ENCODE results near the gene ALPI.

ALPI gene

GRCh38 chr2:232501794-232502390 is 45.9 kb downstream of the ALPI start:
- DNase-seq (ENCODE audit: low spot score): no peak

- DNase-seq (ENCODE audit: low spot score): no peak
These were observed 46.6 kb downstream of the ALPI start for GRCh38 chr2:232502511-232502910.

- DNase-seq (ENCODE audit: low spot score): peak; percentile 82
These were observed 47.2 kb downstream of the ALPI start for GRCh38 chr2:232502911-232503808.

DNA sequence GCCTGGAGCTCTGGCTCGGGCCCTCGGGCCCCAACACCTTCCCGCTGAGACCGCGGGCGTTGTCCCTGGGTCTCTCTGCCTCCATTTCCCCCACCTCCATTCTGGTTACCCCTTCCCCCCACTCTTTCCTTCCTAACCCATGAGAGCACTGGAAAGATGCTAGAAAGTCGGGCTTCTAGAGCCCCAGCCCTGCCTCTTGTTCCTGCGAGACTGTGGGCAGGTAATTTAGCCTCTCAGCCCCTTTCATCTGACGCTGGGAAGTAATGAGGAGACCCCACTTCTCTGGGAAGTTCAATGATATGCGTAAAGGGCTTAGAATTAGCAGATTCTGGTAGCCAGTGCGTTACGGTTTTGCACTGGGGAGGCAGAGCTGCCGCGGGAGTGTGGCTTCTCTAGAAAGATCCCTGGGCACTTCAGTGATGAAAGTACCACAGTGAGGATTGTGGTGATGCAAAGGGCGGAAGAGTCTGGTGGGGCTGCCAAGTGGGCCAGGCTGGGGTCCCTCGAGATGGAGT is 47.9 kb downstream of the ALPI start:
- DNase-seq (ENCODE audit: low spot score): no peak

- DNase-seq (ENCODE audit: low spot score): no peak
These were observed 48.5 kb downstream of the ALPI start for GRCh38 chr2:232504438-232504837.

DNA sequence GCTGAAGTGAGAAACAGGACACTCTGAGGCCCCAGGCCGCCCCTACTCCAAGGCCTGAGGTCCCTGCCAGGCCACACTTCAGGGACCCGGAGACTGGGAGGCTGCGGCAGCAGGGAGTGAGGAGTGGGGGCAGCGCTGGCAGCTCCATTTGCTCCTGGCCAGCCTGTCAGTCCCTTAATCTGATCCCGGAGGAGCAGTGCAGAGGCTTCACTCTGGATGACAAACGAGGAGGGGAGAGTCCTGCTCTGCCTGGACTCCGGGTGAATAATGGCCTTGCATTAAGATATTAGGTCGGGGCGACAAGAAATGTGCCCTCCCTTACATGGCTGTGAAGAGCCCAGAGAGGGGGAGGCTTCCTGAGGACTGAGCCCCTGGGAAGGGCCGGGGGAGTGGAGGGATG is 49.9 kb downstream of the ALPI start:
- no peak for DNase-seq (ENCODE audit: low spot score)

DNA sequence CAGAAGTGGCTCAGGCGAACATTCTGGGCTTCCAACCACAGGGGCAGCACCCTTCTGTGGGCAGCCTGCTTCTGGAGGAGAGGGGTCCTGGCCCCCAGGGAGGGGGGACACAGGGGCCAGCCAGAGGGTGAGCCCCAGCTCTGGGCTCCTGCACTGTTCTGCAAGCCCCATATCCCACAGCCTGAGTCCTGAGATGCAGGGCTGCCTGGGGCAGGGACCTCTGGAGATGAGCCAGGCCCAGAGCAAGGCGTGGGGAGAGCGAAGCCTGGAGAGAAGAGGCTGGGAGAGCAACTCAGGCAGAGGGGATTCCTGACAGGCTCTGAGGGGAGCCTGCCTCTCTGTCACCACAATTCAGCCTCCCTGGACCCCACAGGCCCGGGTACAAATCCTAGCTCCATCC is 50.8 kb downstream of the ALPI start:
- no peak for DNase-seq (ENCODE audit: low spot score)

GRCh38 chr2:232508251-232508650 is 52.3 kb downstream of the ALPI start:
- DNase-seq (ENCODE audit: low spot score): no peak
